ENCODE measurements around the gene CTTNBP2. TPM values are rescaled to one million over a fixed set of nuclear protein-coding genes. Genes with fewer than 3 reads are reported as not detected.

Gene CTTNBP2, protein sequence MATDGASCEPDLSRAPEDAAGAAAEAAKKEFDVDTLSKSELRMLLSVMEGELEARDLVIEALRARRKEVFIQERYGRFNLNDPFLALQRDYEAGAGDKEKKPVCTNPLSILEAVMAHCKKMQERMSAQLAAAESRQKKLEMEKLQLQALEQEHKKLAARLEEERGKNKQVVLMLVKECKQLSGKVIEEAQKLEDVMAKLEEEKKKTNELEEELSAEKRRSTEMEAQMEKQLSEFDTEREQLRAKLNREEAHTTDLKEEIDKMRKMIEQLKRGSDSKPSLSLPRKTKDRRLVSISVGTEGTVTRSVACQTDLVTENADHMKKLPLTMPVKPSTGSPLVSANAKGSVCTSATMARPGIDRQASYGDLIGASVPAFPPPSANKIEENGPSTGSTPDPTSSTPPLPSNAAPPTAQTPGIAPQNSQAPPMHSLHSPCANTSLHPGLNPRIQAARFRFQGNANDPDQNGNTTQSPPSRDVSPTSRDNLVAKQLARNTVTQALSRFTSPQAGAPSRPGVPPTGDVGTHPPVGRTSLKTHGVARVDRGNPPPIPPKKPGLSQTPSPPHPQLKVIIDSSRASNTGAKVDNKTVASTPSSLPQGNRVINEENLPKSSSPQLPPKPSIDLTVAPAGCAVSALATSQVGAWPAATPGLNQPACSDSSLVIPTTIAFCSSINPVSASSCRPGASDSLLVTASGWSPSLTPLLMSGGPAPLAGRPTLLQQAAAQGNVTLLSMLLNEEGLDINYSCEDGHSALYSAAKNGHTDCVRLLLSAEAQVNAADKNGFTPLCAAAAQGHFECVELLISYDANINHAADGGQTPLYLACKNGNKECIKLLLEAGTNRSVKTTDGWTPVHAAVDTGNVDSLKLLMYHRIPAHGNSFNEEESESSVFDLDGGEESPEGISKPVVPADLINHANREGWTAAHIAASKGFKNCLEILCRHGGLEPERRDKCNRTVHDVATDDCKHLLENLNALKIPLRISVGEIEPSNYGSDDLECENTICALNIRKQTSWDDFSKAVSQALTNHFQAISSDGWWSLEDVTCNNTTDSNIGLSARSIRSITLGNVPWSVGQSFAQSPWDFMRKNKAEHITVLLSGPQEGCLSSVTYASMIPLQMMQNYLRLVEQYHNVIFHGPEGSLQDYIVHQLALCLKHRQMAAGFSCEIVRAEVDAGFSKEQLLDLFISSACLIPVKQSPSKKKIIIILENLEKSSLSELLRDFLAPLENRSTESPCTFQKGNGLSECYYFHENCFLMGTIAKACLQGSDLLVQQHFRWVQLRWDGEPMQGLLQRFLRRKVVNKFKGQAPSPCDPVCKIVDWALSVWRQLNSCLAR (N-terminal part only)
- total RNA-seq = not detected

DNA sequence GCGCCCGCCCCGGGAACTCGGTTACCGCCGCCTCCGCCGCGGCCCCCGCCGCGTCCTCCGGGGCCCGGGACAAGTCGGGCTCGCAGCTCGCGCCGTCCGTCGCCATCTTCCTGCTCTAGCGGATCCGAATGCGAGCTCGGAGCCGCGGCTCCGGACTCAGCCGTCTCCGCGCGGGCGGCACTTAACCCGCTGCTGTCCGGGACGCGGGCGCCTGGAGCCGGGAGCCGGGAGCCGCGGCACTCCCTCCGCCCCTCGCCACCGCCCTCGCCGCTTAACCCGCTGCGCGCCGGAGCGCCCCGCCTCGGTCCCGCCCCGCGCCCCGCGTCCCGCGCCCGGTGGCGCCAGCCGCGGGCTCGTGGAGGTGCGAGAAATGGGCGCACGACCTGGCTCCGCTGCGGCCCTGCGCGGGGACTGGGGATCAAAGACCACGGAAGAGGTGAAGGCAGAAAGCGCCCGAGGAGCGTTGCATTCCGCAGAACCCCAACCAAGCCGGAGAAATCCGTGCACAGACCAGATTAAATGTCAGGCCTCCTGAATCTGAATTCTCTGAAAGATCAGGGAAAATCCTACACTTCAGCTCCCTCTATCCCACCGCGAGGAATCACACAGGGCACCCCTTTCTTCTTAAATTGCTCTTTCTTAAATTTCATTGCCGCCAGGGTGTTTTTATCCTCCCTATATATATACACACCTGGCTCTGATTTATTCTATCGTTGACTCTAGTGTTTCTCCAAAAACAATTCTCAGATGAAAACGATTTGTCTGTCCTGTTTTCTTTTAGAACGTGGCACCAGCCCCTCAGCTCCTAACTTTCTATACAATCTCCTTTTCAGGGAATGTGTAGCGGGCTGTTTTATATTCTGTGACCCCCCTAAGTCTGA is at the start of gene CTTNBP2:
Gene CTTNBP2, minus strand, starts transcription at position 132 of the 881 bp plus-strand sequence. Its CDS starts 26 bp downstream, at position 106.
- Mint-ChIP-seq H3K27me3 (peaks cover 49% of the 10 kb centered on the region), H3K27ac (no peak within 1 kb of the TSS), H3K4me3 (peak within 1 kb of the TSS; percentile 33), H3K9me3 (no peaks in the 10 kb centered on the region), H3K4me1 (peaks cover 5% of the 10 kb centered on the region), H3K36me3 (ENCODE audit: low read depth) (no peaks in the 10 kb centered on the region)
- DNase-seq = peak; percentile 6
- ChIA-PET POLR2A (no interaction called here), CTCF (no interaction called here)

- Mint-ChIP-seq H3K4me1 (no peaks in the 10 kb centered on the region), H3K27me3 (no peaks in the 10 kb centered on the region), H3K4me3 (no peak overlapping the region), H3K9me3 (no peaks in the 10 kb centered on the region), H3K36me3 (ENCODE audit: low read depth) (no peaks in the 10 kb centered on the region), H3K27ac (no peak overlapping the region)
- no peak for DNase-seq
- CTCF ChIA-PET = no interaction called here
- POLR2A ChIA-PET = no interaction called here
Observed at GRCh38 chr7:117916309-117916708, 43.1 kb upstream of the CTTNBP2 start.

GRCh38 chr7:117912421-117912820 is 39.2 kb upstream of the CTTNBP2 start:
- no peaks in the 10 kb centered on the region for H3K27me3 Mint-ChIP-seq

DNA sequence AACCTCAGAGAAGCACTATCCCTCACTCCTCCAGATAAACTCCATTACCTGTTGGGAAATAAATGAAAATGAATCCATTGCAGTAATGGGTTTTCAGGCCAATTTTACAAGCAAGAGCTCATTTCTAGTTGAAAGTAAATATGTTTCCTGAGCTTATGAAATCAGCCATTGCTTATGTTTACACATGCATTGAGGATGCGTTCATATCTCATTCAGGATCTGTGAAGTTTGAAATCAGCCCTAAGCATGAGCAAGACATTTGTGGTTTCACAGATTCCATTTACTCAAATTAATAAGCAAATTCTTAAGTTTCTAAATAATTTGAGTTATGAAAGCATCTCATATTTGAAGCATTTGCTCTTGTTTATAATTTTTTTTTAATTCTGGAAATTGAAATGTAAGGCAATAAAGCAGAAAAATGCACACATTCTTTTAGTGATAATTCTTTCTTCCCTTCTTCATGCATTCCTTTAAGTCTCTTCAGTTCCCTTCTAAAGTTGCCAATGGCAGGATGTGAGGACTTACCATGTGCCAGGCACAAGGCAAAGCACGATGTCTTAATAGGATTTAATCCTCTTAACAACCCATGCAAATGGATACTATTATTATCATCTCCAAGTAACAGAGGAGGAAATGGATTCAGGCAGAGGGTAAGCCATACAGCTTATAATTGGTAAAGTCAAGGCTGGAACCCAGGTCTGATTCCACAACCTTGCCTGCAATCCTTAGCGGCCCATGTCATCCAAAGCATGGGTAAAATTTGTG is 35.0 kb upstream of the CTTNBP2 start:
- H3K27me3 Mint-ChIP-seq = no peaks in the 10 kb centered on the region
- H3K9me3 Mint-ChIP-seq = no peaks in the 10 kb centered on the region
- no peak overlapping the region for H3K27ac Mint-ChIP-seq
- no peak for DNase-seq
- POLR2A ChIA-PET = no interaction called here
- CTCF ChIA-PET = no interaction called here
- H3K4me3 Mint-ChIP-seq = no peak overlapping the region
- no peaks in the 10 kb centered on the region for H3K36me3 Mint-ChIP-seq (ENCODE audit: low read depth)
- no peaks in the 10 kb centered on the region for H3K4me1 Mint-ChIP-seq

More at GRCh38 chr7:117912421-117912820, 39.2 kb upstream of the CTTNBP2 start:
- Mint-ChIP-seq H3K4me1 (no peaks in the 10 kb centered on the region), H3K27ac (no peak overlapping the region), H3K36me3 (ENCODE audit: low read depth) (no peaks in the 10 kb centered on the region), H3K9me3 (no peaks in the 10 kb centered on the region), H3K4me3 (no peak overlapping the region)
- POLR2A ChIA-PET = no interaction called here
- no peak for DNase-seq
- CTCF ChIA-PET = no interaction called here

DNA sequence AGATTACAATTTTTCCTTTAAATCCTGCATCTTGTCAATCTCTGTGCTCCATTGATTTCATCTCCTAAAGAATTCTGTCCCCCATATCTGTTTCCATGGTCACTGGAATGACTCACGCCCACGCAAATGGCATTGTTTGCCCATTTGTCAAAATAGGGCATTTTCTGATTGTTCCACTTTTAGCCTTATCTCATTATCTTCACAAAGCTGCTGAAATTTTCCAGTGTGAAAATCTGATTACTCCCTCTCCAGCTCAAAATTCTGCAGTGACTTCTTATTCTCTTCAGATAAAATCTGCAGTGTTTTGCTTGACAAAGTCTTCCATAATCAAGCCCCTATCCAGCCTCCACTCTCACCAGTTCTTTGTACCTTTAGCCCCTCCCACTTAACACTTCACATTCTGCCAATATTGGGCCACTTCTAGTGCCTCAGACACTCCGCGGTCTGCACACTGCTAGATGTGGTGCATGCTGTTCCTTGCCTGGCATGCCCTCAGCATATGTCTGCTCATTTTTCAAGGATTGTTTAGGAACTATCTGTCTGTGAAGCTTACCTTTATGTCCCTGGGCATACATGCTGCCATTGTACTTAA is 33.9 kb upstream of the CTTNBP2 start:
- DNase-seq = no peak
- Mint-ChIP-seq H3K27me3 (no peaks in the 10 kb centered on the region), H3K4me3 (no peak overlapping the region), H3K36me3 (ENCODE audit: low read depth) (no peaks in the 10 kb centered on the region), H3K27ac (no peak overlapping the region), H3K4me1 (no peaks in the 10 kb centered on the region), H3K9me3 (no peaks in the 10 kb centered on the region)
- ChIA-PET CTCF (no interaction called here), POLR2A (no interaction called here)

DNA sequence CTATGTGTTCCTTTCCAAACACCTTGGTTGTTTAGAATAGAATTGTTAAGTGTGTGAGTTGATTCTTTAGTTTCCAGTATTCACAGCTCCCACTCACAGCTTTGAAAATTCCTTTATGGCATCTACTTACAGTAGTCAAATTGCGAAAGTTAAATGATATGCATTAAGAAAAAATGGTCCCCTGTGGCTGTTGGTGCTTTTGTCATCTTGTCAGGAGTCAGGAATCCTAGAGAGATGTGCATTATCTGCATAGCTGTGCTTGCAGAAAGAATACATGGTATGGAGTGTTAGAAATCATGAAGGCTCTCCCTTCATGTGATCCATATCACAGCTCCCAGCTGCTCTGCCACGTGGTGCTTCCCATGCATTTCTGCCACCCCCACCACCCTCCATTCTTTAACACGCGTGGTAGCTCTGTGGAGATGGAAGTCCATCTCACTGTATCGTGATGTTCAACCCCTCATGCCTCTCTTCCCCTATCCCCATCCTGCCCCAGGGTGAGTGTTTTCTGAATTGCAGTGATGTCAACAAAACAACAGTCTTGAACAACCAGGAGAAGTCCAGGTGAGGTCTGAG is 29.2 kb upstream of the CTTNBP2 start:
- no peaks in the 10 kb centered on the region for H3K9me3 Mint-ChIP-seq
- DNase-seq = no peak
- no peaks in the 10 kb centered on the region for H3K4me1 Mint-ChIP-seq
- H3K36me3 Mint-ChIP-seq (ENCODE audit: low read depth) = no peaks in the 10 kb centered on the region
- POLR2A ChIA-PET = no interaction called here
- CTCF ChIA-PET = no interaction called here
- H3K27ac Mint-ChIP-seq = no peak overlapping the region
- no peaks in the 10 kb centered on the region for H3K27me3 Mint-ChIP-seq
- H3K4me3 Mint-ChIP-seq = no peak overlapping the region

- Mint-ChIP-seq H3K4me3 (no peak overlapping the region), H3K27me3 (no peaks in the 10 kb centered on the region), H3K36me3 (ENCODE audit: low read depth) (no peaks in the 10 kb centered on the region), H3K4me1 (no peaks in the 10 kb centered on the region), H3K9me3 (no peaks in the 10 kb centered on the region), H3K27ac (no peak overlapping the region)
- ChIA-PET POLR2A (no interaction called here), CTCF (no interaction called here)
- DNase-seq = no peak
Observed at GRCh38 chr7:117901089-117901797, 28.0 kb upstream of the CTTNBP2 start.

- no peak for DNase-seq
- POLR2A ChIA-PET = no interaction called here
- Mint-ChIP-seq H3K9me3 (no peaks in the 10 kb centered on the region), H3K4me3 (no peak overlapping the region), H3K4me1 (no peaks in the 10 kb centered on the region), H3K36me3 (ENCODE audit: low read depth) (no peaks in the 10 kb centered on the region), H3K27me3 (no peaks in the 10 kb centered on the region), H3K27ac (no peak overlapping the region)
- CTCF ChIA-PET = no interaction called here
Observed at GRCh38 chr7:117896339-117896738, 23.1 kb upstream of the CTTNBP2 start.

- POLR2A ChIA-PET = no interaction called here
- Mint-ChIP-seq H3K9me3 (no peaks in the 10 kb centered on the region), H3K4me1 (no peaks in the 10 kb centered on the region), H3K36me3 (ENCODE audit: low read depth) (no peaks in the 10 kb centered on the region), H3K27me3 (no peaks in the 10 kb centered on the region), H3K27ac (no peak overlapping the region), H3K4me3 (no peak overlapping the region)
- DNase-seq = no peak
- CTCF ChIA-PET = no interaction called here
Observed at GRCh38 chr7:117895276-117895675, 22.0 kb upstream of the CTTNBP2 start.

DNA sequence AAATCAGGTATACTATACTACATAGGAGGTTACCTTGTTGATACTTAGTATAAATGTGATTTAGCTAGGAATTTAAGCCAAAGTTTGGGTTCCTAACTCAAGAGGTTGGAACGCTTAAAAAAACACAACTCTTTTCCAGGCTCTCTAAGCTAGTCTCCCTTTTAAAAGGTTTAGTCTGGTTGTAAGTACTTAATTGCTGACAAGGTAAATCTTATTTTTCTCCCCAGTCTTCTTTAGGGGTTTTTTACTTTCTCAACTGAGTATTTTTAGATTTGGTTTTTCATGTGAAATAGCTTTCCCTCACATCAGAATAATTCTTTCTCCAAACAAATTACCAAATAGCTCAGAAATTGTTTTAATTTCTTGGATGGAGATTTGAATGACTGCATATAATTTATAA is 20.8 kb upstream of the CTTNBP2 start:
- DNase-seq = no peak
- no peaks in the 10 kb centered on the region for H3K36me3 Mint-ChIP-seq (ENCODE audit: low read depth)
- no peaks in the 10 kb centered on the region for H3K9me3 Mint-ChIP-seq
- ChIA-PET POLR2A (no interaction called here), CTCF (no interaction called here)
- no peak overlapping the region for H3K27ac Mint-ChIP-seq
- no peaks in the 10 kb centered on the region for H3K4me1 Mint-ChIP-seq
- no peak overlapping the region for H3K4me3 Mint-ChIP-seq
- no peaks in the 10 kb centered on the region for H3K27me3 Mint-ChIP-seq

DNA sequence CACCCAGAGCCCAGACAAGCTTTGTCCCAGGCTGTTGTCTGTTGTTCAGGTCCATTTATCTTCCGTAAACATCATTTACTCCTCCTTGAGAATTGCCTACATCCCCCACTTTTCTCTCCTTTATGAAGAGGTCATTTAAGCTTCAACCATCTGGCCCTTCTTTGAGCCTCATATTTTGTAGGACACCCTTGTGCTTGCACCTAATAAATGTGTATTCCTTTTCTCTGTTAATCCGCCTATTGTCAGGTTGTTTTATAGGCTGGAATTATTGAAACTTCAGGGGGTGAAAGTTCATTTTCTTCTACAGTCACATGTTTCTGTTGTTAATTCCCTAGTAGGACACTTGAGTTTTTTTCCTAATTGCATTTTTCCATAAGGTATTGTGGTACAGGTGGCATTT is 19.6 kb upstream of the CTTNBP2 start:
- H3K4me1 Mint-ChIP-seq = no peaks in the 10 kb centered on the region
- H3K36me3 Mint-ChIP-seq (ENCODE audit: low read depth) = no peaks in the 10 kb centered on the region
- DNase-seq = no peak
- ChIA-PET CTCF (no interaction called here), POLR2A (no interaction called here)
- no peak overlapping the region for H3K27ac Mint-ChIP-seq
- H3K9me3 Mint-ChIP-seq = no peaks in the 10 kb centered on the region
- no peak overlapping the region for H3K4me3 Mint-ChIP-seq
- H3K27me3 Mint-ChIP-seq = no peaks in the 10 kb centered on the region

All from activated CD4-positive, alpha-beta T cell treated with anti-CD3 and anti-CD28 coated beads, Interleukin-2, amount 10 ng/mL, durations not matched to agents 7 days and 5 days (primary cell).